ENCODE data around the gene KLHL24. TPM values are rescaled to one million over a fixed set of nuclear protein-coding genes. Genes with fewer than 3 reads are reported as not detected.

The KLHL24 gene
- total RNA-seq, 1 experiment from 2014 or later: 7.4 TPM

- Histone ChIP-seq H3K36me3 (ENCODE audit: low read depth, low read length) (peaks cover 53% of the 10 kb centered on the region), H3K27me3 (ENCODE audit: low read length) (no peaks in the 10 kb centered on the region), H3K9ac (ENCODE audit: low read length) (no peak overlapping the region), H3K9me2 (replicated peaks; ENCODE audit: low read length) (no peaks in the 10 kb centered on the region), H4K20me1 (ENCODE audit: low read length) (no peaks in the 10 kb centered on the region), H3K27ac (ENCODE audit: low read length) (no peak overlapping the region), H3K79me2 (ENCODE audit: low read length) (no peaks in the 10 kb centered on the region), H3K4me1 (ENCODE audit: insufficient read depth, low read length) (no peaks in the 10 kb centered on the region), H3K9me3 (ENCODE audit: low read length) (peaks cover 44% of the 10 kb centered on the region), H3F3A (ENCODE audit: low read length, unreplicated experiment) (no peaks in the 10 kb centered on the region), H2AFZ (ENCODE audit: low read length) (no peak overlapping the region), H3K4me3 (ENCODE audit: low read length) (no peak overlapping the region; the same call in 1 of the 2 replicates), H3K4me2 (ENCODE audit: low read length) (no peak overlapping the region)
- TF ChIP-seq EZH2 (IDR thresholded peaks at IDR 0.05; ENCODE audit: low read length, unreplicated experiment) (no peak), EZH2phosphoT487 (IDR thresholded peaks at IDR 0.05; ENCODE audit: borderline replicate concordance, low read length) (no peak), CTCF (conservative IDR thresholded peaks at IDR 0.05; ENCODE audit: low read depth, low read length) (no peak)
- POLR2A ChIA-PET (ENCODE audit: unreplicated experiment): no interaction called here
- no TSS peak for BruUV-seq (replicated peaks)
- ATAC-seq: no peak
- CTCF ChIA-PET: no interaction called here
- intact Hi-C loops (cut with micrococcal nuclease): no loop called here
- DNase-seq: peak; percentile 11
Observed at GRCh38 chr3:183653209-183654064, 18.0 kb downstream of the KLHL24 start.

GRCh38 chr3:183654727-183655126 lies 19.3 kb downstream of the KLHL24 start:
- Histone ChIP-seq H3K79me2 (ENCODE audit: low read length) (no peaks in the 10 kb centered on the region), H3K9me3 (ENCODE audit: low read length) (peaks cover 44% of the 10 kb centered on the region), H2AFZ (ENCODE audit: low read length) (no peak overlapping the region), H3K4me3 (ENCODE audit: low read length) (no peak overlapping the region), H3K27me3 (ENCODE audit: low read length) (no peaks in the 10 kb centered on the region), H3K27ac (ENCODE audit: low read length) (no peak overlapping the region), H3K4me2 (ENCODE audit: low read length) (no peak overlapping the region), H3K4me1 (ENCODE audit: insufficient read depth, low read length) (no peaks in the 10 kb centered on the region), H3F3A (ENCODE audit: low read length, unreplicated experiment) (no peaks in the 10 kb centered on the region), H3K9me2 (replicated peaks; ENCODE audit: low read length) (no peaks in the 10 kb centered on the region), H3K9ac (ENCODE audit: low read length) (no peak overlapping the region), H4K20me1 (ENCODE audit: low read length) (no peaks in the 10 kb centered on the region), H3K36me3 (ENCODE audit: low read depth, low read length) (peaks cover 53% of the 10 kb centered on the region)
- CTCF ChIA-PET: no interaction called here
- intact Hi-C loops (cut with micrococcal nuclease): no loop called here
- ATAC-seq: no peak
- TF ChIP-seq EZH2phosphoT487 (IDR thresholded peaks at IDR 0.05; ENCODE audit: borderline replicate concordance, low read length) (no peak), CTCF (conservative IDR thresholded peaks at IDR 0.05; ENCODE audit: low read depth, low read length) (no peak), EZH2 (IDR thresholded peaks at IDR 0.05; ENCODE audit: low read length, unreplicated experiment) (no peak)
- POLR2A ChIA-PET (ENCODE audit: unreplicated experiment): no interaction called here
- no peak for DNase-seq
- BruUV-seq (replicated peaks): no TSS peak

GRCh38 chr3:183662099-183662498 lies 26.7 kb downstream of the KLHL24 start:
- ChIA-PET CTCF (no interaction called here), POLR2A (ENCODE audit: unreplicated experiment) (no interaction called here)
- H2AFZ ChIP-seq (ENCODE audit: low read length): no peak overlapping the region
- ATAC-seq (no peak), DNase-seq (no peak)
- H3K9me2 ChIP-seq (replicated peaks; ENCODE audit: low read length): no peaks in the 10 kb centered on the region
- H3K4me2 ChIP-seq (ENCODE audit: low read length): no peak overlapping the region
- H3K27me3 ChIP-seq (ENCODE audit: low read length): no peaks in the 10 kb centered on the region
- H3K79me2 ChIP-seq (ENCODE audit: low read length): no peaks in the 10 kb centered on the region
- BruUV-seq (replicated peaks): no TSS peak
- no peak overlapping the region for H3K27ac ChIP-seq (ENCODE audit: low read length)
- no peak overlapping the region for H3K4me3 ChIP-seq (ENCODE audit: low read length)
- H3K36me3 ChIP-seq (ENCODE audit: low read depth, low read length): no peaks in the 10 kb centered on the region
- H3F3A ChIP-seq (ENCODE audit: low read length, unreplicated experiment): no peaks in the 10 kb centered on the region
- peaks cover 10% of the 10 kb centered on the region for H3K4me1 ChIP-seq (ENCODE audit: insufficient read depth, low read length)
- no peak overlapping the region for H3K9ac ChIP-seq (ENCODE audit: low read length)
- TF ChIP-seq EZH2 (IDR thresholded peaks at IDR 0.05; ENCODE audit: low read length, unreplicated experiment) (no peak), CTCF (conservative IDR thresholded peaks at IDR 0.05; ENCODE audit: low read depth, low read length) (no peak), EZH2phosphoT487 (IDR thresholded peaks at IDR 0.05; ENCODE audit: borderline replicate concordance, low read length) (no peak)
- H3K9me3 ChIP-seq (ENCODE audit: low read length): no peaks in the 10 kb centered on the region
- intact Hi-C loops (cut with micrococcal nuclease): no loop called here
- no peaks in the 10 kb centered on the region for H4K20me1 ChIP-seq (ENCODE audit: low read length)

Data from PC-3 (cell line).